ENCODE measurements around the gene NUDC. TPM values are rescaled to one million over a fixed set of nuclear protein-coding genes. Genes with fewer than 3 reads are reported as not detected.

The NUDC gene
- total and polyA plus RNA-seq, 2 of the 13 experiments (the other 11 are each of a cell fraction or from before 2014, with no cell fraction given), result 34.7 to 104 TPM

- peak; percentile 60 for TF ChIP-seq ZNF781 (CRISPR knock-in tag; IDR thresholded peaks at IDR 0.05; ENCODE audit: borderline replicate concordance, not compliant biosample characterization)
- peak; percentile 93 for TF ChIP-seq ZBTB3 (CRISPR knock-in tag; IDR thresholded peaks at IDR 0.05; ENCODE audit: borderline replicate concordance, low read depth)
- peak; percentile 89 for TF ChIP-seq ZFX (CRISPR knock-in tag; IDR thresholded peaks at IDR 0.05; ENCODE audit: low read depth)
- no peak; the same call in 1 of the 2 replicates for TF ChIP-seq ZBTB25 (CRISPR knock-in tag; IDR thresholded peaks at IDR 0.05)
- peak; percentile 41; the same call in 1 of the 2 replicates for TF ChIP-seq ZNF704 (CRISPR knock-in tag; IDR thresholded peaks at IDR 0.05; ENCODE audit: borderline replicate concordance)
- peak; percentile 98 for TF ChIP-seq RXRB (CRISPR knock-in tag; IDR thresholded peaks at IDR 0.05; ENCODE audit: borderline replicate concordance)
- no peak for TF ChIP-seq CSRNP2 (CRISPR knock-in tag; conservative IDR thresholded peaks at IDR 0.05; ENCODE audit: low read depth)
- TF ChIP-seq EED (CRISPR knock-in tag; IDR thresholded peaks at IDR 0.05), result peak; percentile 81
- TF ChIP-seq GMEB2 (CRISPR knock-in tag; IDR thresholded peaks at IDR 0.05; ENCODE audit: low read depth), result no peak
- 0 out of 2 replicates have a peak, but pooled peaks have one; percentile 54 for TF ChIP-seq SATB2 (CRISPR knock-in tag; IDR thresholded peaks at IDR 0.05)
- TF ChIP-seq ZSCAN31 (CRISPR knock-in tag; IDR thresholded peaks at IDR 0.05; ENCODE audit: low read depth), result peak; percentile 64; the same call in 1 of the 2 replicates
- TF ChIP-seq SP1 (IDR thresholded peaks at IDR 0.05), result no peak
- TF ChIP-seq SP1 (CRISPR knock-in tag; IDR thresholded peaks at IDR 0.05), result peak; percentile 14
- TF ChIP-seq ZBTB21 (CRISPR knock-in tag; IDR thresholded peaks at IDR 0.05), result no peak
- TF ChIP-seq ZNF451 (CRISPR knock-in tag; IDR thresholded peaks at IDR 0.05), result peak; percentile 74
- peak; percentile 36; the same call in 1 of the 2 replicates for TF ChIP-seq CREB1 (IDR thresholded peaks at IDR 0.05)
- peak; percentile 82; the same call in 1 of the 2 replicates for TF ChIP-seq CREB1 (CRISPR knock-in tag; IDR thresholded peaks at IDR 0.05)
- peak; percentile 97 for TF ChIP-seq JUNB (CRISPR knock-in tag; IDR thresholded peaks at IDR 0.05; ENCODE audit: borderline replicate concordance)
- TF ChIP-seq ZNF773 (CRISPR knock-in tag; IDR thresholded peaks at IDR 0.05; ENCODE audit: borderline replicate concordance), result peak; percentile 75; the same call in 1 of the 2 replicates
- peak; percentile 86 for TF ChIP-seq ZSCAN29 (CRISPR knock-in tag; conservative IDR thresholded peaks at IDR 0.05)
- peak; percentile 31 for TF ChIP-seq ZFP37 (CRISPR knock-in tag; IDR thresholded peaks at IDR 0.05; ENCODE audit: borderline replicate concordance)
Observed at GRCh38 chr1:26913754-26914619, 7.6 kb upstream of the NUDC start, which contains the start of gene NR0B2 (continued).

Data from HepG2 (cell line).